NCI-H2196 (cell line): ENCODE measurements around the gene SPAG9.

Experiments used
- DNase-seq: peaks from one replicate; lab custom pipeline; 2025; ENCODE audit not compliant: unreplicated experiment; lab: John Stamatoyannopoulos, UW

SPAG9 gene

DNA sequence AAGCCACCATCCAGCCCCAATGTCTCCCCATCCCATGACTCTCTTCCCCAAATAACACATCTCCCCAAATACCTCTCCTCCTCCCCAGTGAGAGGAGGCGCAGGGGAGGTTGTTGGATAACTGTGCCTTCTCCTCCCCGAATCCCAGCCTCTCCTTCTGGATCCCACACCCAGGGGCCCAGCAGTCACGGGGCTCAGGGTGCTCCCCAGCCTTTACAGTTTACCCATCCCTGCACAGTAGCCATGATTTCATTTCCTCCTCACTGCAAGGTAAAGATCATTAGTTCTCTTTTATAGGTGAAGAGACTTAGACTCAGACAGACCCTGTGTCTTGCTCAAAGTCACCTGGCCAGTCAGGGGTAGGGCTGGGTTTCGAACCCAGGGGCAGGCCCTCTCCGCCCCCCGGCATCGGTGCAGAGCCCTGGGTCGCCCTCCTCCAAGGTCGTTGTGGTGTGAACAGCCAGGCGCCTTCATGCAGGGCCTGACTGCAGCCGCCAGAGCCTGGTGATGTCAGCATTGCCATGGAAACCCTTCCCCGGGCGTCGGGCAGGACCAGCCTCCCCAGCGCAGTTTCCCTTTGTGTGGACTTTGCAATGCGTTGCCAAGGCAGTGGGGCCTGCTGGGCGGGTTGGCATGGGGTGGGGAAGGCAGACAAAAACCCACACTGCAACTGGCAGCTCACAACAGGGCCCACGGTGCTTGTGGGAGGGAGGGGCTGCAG lies 201.2 kb downstream of the SPAG9 start:
- peak; percentile 97 for DNase-seq

GRCh38 chr17:50918933-50919296 lies 201.8 kb downstream of the SPAG9 start:
- DNase-seq: no peak

- no peak for DNase-seq
Observed at GRCh38 chr17:50918071-50918932, 202.4 kb downstream of the SPAG9 start.

- no peak for DNase-seq
Observed at GRCh38 chr17:50917418-50917743, 203.3 kb downstream of the SPAG9 start.

DNA sequence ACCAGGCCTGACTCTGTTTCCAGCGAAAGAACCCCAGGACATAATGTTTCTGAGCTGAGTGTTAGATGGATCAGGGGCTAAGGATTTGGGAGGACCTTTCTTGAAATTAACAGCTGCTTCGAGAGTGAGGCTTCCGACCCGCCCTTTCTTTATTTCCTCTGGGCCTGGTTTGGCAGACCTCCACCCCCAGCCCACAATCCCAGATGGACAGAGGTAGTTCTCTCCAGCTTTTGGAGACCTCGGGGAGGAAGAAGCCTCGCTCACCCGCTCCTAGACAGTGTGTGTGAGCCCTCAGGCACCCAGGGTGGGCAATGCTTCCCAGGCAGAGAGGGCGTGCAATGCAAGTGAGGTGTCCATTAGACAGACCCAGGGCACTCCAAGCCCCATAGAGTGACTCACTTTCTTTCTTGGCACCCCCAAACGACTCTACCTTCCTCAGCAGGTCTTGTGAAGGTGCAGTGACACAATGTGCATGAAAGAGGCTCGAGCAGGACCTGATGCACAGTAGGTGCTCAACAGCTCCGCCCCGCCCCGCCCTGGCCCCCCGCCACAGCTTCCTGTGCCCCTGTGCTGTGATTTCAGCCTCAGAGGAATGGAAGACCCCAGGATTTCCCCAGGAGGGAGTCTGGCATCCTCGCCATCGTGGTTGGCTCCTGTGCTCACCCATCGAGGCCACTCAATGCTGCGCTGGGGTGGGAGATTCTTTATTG lies 203.8 kb downstream of the SPAG9 start:
- DNase-seq: no peak

GRCh38 chr17:50916026-50916707 lies 204.5 kb downstream of the SPAG9 start:
- no peak for DNase-seq

GRCh38 chr17:50914505-50915063 lies 206.1 kb downstream of the SPAG9 start:
- no peak for DNase-seq

DNA sequence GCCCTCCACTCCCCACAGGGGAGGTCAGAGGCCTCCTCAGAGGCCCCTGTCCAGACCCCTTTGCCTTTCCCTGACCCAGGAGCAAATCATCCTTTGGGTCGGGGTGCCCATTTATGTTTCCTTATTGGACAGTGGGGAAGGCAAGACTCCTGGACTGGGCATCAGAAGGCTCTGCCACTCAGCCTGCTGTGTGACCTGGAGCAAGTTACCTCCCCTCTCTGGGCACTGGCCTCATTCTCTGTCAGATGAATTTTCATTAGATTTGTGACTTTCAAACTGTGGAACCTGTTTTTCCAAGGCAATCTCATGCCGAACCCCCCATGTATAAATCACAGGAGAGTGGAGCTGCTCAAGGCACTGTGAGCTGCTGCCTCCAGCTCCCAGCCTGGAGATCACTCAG lies 207.5 kb downstream of the SPAG9 start:
- DNase-seq: no peak
